ENCODE results near the gene ZBTB34. TPM values are rescaled to one million over a fixed set of nuclear protein-coding genes. Genes with fewer than 3 reads are reported as not detected.

ZBTB34 gene
- total and polyA plus RNA-seq, 2 of the 4 experiments (the other 2 are of a cell fraction) = 2.7 to 3.1 TPM

- TF ChIP-seq CHD1 (IDR thresholded peaks at IDR 0.05; ENCODE audit: low read depth, low read length) (no peak), RFX5 (IDR thresholded peaks at IDR 0.05; ENCODE audit: low read depth, low read length) (no peak)
These were observed 54.2 kb downstream of the ZBTB34 start, which contains the start of gene RALGPS1 (continued) for GRCh38 chr9:126914458-126915280.

- Histone ChIP-seq H3K4ac (ENCODE audit: low read depth, low read length) (no peak overlapping the region), H3K18ac (ENCODE audit: low read depth, low read length) (no peak overlapping the region), H3K23ac (ENCODE audit: low read depth, low read length) (no peak overlapping the region), H3K36me3 (ENCODE audit: control insufficient read depth, insufficient read depth, low read length) (no peaks in the 10 kb centered on the region), H4K91ac (ENCODE audit: insufficient read depth, low read depth, low read length) (no peak overlapping the region), H2AFZ (replicated peaks; ENCODE audit: low read length, poor library complexity) (peak overlapping the region; percentile 45), H4K5ac (ENCODE audit: low read depth, low read length) (no peak overlapping the region), H4K8ac (ENCODE audit: low read depth in 2 of 2, low read length in 2 of 2) (no peak overlapping the region), H3K79me1 (ENCODE audit: low read depth in 1 of 2, low read length in 2 of 2) (no peaks in the 10 kb centered on the region), H2AK9ac (replicated peaks; ENCODE audit: low read depth, low read length, poor library complexity) (peak overlapping the region; percentile 59), H3K4me3 (ENCODE audit: insufficient read depth, low read depth, low read length) (peak overlapping the region; percentile 24), H3K4me2 (ENCODE audit: low read depth, low read length) (peak overlapping the region; percentile 73; the same call in 1 of the 2 replicates), H2BK20ac (ENCODE audit: low read depth, low read length) (no peak overlapping the region), H2BK120ac (ENCODE audit: low read depth, low read length) (no peak overlapping the region), H3K27me3 (ENCODE audit: control insufficient read depth, insufficient read depth, low read length) (peaks cover 3% of the 10 kb centered on the region; the same call in 1 of the 2 replicates), H2BK15ac (ENCODE audit: low read depth, low read length) (no peak overlapping the region), H4K20me1 (ENCODE audit: insufficient read depth, low read length) (no peaks in the 10 kb centered on the region), H3K27ac (ENCODE audit: insufficient read depth, low read length) (no peak overlapping the region), H2AK5ac (ENCODE audit: low read depth, low read length) (no peak overlapping the region), H3K9ac (ENCODE audit: low read depth, low read length) (no peak overlapping the region), H3K14ac (replicated peaks; ENCODE audit: low read depth, low read length) (no peak overlapping the region), H3K56ac (ENCODE audit: extremely low read depth, insufficient read depth, low read length) (no peak overlapping the region), H2BK5ac (ENCODE audit: low read depth, low read length, poor library complexity, severe bottlenecking) (no peak overlapping the region), H3K9me3 (ENCODE audit: control insufficient read depth, insufficient read depth, low read length) (no peaks in the 10 kb centered on the region), H3K9me1 (ENCODE audit: insufficient read depth, low read length) (no peaks in the 10 kb centered on the region), H3K4me1 (ENCODE audit: control insufficient read depth, insufficient read depth, low read length) (peaks cover 3% of the 10 kb centered on the region; the same call in 1 of the 2 replicates)
- TF ChIP-seq ELK1 (IDR thresholded peaks at IDR 0.05; ENCODE audit: borderline replicate concordance, low read depth, low read length) = no peak
- no peak for TF ChIP-seq CHD1 (IDR thresholded peaks at IDR 0.05; ENCODE audit: low read depth, low read length)
- no peak for TF ChIP-seq RCOR1 (IDR thresholded peaks at IDR 0.05; ENCODE audit: insufficient replicate concordance, low read length)
- no peak for TF ChIP-seq BHLHE40 (IDR thresholded peaks at IDR 0.05; ENCODE audit: low read depth, low read length)
- no peak for TF ChIP-seq RAD21 (IDR thresholded peaks at IDR 0.05; ENCODE audit: low read length)
- no peak for TF ChIP-seq SMC3 (IDR thresholded peaks at IDR 0.05; ENCODE audit: low read depth, low read length)
- dilution Hi-C loops (cut with HindIII; ENCODE audit: low sequenced_read_pairs, unreplicated experiment) (no loop called here), intact Hi-C loops (cut with micrococcal nuclease) (no loop called here), in situ Hi-C loops (cut with MboI; ENCODE audit: low sequenced_read_pairs) (no loop called here)
- CTCF ChIA-PET = no interaction called here
- no peak for DNase-seq
- 21% methylated on average over 14 of the region's 43 CpGs; no CpG with 5 or more reads in 1 of the 2 experiments for WGBS, 2 experiments (ENCODE audit: extremely low coverage in 2 of 2, insufficient read length in 1 of 2)
- POLR2A ChIA-PET (ENCODE audit: unreplicated experiment) = no interaction called here
- ATAC-seq (ENCODE audit: low read depth) = no peak
- BruUV-seq (replicated peaks) = no TSS peak
These were observed 54.9 kb downstream of the ZBTB34 start for GRCh38 chr9:126915281-126915816.
